HG02588 (cell line): ENCODE results near the gene ZNF155.
"Not testable (repeated sequence)": the region's sequence is repeated elsewhere in the genome, so short reads cannot be mapped to it uniquely, and the experiment has no call there.

Source experiments
- ATAC-seq: cut with Tn5 transposase; IDR thresholded peaks from one replicate; pipeline ENCODE4 v1.9.1; 2021; ENCODE audit warnings: mild to moderate bottlenecking, moderate library complexity; ENCODE audit not compliant: unreplicated experiment

Gene ZNF155

DNA sequence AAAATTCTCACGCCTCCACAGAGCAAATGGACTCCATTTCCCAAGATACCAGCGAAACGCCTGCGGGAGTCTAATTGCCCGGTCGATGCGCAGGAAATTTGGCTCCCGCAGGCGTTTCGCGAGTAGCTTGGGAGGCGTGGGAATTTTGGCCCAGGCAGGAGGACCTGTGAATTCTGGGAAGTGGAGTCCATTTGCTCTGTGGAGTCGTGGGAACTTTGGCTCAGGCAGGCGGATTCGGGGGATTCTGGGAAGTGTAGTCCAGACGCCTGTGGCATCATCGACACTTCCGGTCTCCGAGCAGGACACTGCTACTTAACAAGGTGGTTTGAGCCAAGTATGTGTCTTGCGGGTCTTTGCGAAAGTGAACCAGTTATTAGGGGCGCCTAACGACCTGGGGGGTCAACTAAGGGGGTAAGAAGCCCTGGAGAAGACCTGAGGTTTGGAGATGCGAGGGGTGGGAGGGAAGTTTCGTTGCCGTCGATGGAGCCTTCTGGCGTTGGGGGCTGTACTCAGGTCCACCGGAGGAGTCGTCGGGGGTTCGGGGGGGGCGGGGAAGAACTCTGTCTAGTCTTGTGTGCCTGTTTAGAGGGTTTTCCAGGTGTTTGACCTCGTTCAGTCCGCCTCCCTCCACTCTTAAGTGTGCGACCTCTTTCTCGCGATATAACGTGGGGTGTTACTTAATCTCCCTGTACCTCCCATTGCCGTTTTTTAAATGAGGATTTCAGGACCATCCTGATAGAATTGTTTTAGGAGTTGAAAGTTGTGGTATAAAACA lies at the start of gene ZNF155:
Gene ZNF155 (plus strand): TSS at position 277 of the 775 bp plus-strand sequence. CDS start 4,356 bp downstream, outside the sequence.
- ATAC-seq, result peak; percentile 83

DNA sequence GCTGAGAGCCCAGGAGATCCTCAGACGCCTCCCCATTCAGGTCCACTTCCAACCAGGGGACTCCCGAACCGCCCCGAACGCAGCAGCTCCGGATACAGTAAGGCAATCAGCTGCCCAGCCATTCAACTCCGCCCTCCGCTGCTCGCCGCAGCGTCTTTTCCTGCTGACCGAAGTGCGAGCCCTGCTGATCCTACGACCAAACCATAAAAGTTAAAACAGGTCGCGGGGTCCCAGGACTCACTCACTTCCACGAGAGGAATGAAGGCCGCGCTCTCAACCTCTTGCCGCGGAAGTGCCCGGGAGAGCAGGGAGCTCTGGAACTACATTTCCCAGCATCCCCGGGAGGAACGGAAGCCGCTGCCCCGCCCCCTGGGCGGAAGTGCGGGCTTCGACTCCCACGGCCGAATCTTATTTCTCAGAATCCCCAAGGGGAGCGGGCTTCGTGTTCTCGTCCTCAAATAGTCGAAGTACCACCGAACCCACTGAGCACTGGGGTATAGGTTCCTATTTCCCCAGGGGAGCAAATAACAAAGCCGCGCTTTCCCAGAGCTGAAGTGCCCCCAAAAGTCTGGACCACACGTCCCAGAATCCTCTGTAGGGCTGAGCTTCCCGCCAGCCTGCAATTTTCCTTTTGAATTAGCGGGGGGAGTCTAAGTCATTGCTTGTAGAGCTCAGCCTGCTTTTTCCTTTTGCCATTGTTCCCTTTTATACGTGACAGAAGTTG lies 48.8 kb upstream of the ZNF155 start, which contains the start of gene ZNF45:
Gene ZNF45 (minus strand): TSS at position 298 of the 724 bp plus-strand sequence. CDS start 13,097 bp downstream, outside the sequence.
- peak; percentile 93 for ATAC-seq

DNA sequence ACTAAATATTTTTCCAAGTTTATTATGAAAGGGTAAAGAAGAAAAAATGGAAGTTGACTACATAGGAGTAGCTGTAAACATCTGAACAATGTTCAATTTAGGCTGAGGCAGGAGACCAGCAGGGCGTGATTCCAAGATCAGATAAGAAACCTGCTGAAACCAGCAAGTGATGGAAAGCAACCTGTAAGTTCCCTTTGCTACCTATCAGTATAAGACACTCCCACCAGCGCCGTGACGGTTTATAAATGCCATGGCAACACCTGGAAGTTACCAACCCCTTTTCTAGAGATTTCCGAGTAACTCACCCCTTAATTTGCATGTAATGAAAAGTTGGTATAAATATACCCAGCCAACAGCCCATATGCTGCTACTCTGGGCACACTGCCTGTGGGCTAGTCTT lies 47.8 kb upstream of the ZNF155 start:
- no peak for ATAC-seq

DNA sequence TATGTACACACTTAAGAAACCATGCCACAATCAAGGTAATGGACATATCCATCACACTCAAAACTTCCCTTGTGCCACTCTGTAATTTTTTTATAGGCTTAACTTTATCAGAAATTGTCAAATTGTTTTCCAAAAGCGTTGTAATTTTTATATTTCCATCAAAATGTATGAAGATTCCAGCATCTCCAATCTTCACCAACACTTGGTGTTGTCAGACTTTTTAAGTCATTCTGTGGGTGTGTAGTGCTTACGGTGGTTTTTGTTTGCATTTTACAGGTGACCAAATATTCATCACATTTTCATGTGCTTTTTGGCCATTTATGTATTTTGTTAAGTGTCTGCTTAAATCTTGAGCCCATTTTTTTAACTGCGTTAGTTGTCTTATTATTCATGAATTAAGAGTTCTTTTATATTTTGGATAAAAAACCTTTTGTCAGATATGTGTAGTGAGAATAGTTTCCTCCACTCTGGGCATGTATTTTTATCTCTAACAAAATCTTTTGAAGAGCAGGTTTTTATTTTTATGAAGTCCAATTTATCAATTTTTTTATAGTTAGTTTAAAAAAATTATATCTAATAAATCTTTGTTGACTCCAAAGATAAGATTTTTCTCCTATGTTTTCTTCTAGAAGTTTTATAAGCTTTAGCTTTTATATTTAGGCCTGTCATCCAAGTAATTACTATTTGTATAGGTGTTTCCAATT lies 44.3 kb upstream of the ZNF155 start:
- no peak for ATAC-seq

DNA sequence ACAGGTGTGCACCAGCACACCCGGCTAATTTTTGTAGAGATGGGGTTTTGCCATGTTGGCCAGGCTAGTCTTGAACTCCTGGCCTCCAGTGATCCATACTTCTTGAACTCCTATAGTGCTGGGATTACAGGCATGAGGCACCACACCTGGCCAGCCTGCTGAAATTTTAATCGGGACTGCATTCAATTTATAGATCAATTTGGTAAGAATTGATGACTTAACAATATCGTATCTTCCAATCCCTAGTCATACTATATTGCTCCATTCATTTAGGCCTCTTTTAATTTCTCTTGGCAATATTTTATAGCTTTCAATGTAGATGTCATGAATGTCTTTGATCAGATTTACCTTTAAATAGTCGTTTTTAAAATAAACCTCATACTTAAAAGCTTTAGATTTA lies 43.3 kb upstream of the ZNF155 start:
- ATAC-seq, result no peak

DNA sequence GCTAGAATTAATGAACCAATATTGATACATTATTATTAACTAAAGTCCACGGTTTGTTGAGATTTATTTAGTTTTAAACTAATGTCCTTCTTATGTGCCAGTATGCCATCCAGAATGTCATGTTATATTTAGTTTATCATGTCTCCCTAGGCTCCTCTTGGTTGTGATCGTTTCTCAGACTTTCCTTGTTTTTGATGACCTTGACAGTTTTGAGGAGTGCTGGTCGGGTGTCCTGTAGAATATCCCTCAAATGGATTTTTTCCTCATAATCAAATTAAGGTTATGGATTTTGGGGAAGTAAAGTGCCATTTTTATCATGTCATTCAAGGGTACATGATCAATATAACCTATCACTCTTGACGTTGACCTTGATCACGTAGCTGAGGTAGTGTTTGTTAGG lies 42.8 kb upstream of the ZNF155 start:
- no peak for ATAC-seq

DNA sequence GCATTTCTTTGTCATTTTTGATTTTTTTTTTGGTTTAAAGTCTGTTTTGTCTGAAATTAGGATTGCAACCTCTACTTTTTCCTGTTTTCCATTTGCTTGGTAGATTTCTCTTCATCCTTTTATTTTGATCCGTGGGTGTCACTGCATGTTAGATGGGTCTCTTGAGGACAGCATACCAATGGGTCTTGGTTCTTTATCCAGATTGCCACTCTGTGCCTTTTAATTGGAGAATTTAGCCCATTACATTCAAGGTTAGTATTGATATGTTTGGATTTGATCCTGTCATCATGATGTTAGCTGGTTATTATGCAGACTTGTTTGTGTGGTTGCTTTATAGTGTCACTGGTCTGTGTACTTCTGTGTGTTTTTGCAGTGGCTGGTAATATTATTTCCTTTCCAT lies 36.6 kb upstream of the ZNF155 start:
- not testable (repeated sequence) for ATAC-seq

DNA sequence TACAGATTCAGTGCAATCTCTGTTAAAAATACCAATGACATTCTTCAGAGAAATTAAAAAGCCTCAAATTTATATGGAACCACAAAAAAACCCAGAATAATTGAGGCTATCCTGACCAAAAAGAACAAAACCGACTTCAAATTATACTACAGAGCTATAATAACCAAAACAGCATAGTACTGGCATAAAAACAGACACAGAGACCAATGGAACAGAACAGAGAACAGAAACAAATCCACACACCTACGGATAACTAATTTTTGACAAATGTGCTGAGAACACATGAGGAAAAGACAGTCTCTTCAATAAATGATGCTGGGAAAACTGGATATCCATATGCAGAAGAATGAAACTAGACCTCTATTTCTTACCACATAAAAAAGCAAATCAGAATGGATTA lies 34.2 kb upstream of the ZNF155 start:
- not testable (repeated sequence) for ATAC-seq

DNA sequence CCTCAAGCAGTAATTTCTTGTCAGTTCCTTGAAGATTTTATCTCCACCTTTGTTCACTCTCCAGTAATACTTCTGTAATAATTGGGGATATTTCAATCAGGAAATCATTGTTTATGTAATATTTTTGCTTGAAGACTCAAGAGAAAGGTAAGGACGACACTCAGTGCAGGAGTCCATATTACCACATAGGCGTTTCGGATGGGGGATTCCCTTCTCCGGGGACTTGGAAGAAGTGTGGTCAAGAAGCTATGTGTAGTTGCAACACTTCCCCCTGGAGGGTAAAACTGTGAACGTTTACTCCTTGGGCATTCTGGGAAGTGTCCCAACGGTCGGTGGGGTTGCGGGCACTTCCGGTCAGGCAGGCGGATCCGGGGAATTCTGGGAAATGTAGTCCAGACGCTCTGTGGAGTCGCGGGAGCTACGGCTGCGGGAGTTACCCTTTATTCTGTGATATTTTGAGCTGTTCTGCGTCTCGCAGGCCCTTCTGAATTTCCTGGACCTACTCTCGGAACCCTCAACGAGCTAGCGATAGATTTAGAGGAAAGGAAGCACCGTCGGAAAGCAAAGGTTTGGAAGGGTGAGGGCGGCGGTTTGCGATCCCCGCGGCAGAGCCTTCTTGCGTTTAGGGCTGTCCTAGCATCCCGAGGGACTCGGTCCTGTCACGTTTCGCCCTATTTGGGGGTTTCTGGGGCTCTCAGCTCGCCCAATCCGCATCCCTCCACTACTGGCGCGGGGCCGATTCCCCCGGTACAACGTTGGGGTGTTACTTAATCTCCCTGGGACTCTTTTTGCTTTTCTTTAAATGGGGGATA lies 32.9 kb upstream of the ZNF155 start, which contains the start of gene ZNF221:
Gene ZNF221 (plus strand): TSS at position 395 of the 812 bp plus-strand sequence. CDS start 11,499 bp downstream, outside the sequence.
- peak; percentile 93 for ATAC-seq

DNA sequence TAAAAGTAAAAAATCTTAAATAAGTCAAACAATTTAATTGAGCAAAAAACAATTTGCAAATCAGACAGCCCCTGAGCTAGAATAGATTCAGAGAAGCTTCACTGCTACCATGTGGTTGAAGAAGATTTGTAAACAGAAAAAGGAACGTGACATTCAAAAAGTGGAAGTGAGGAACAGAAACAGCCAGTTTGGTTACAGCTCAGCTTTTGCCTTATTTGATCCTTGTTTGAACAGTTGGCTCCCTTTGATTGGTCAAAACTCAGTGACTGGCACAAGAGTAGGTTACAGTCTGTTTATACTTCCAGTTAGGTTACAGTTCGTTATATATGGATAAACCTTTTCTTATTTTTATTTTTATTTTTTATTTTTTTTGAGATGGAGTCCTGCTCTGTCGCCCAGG lies 27.2 kb upstream of the ZNF155 start:
- ATAC-seq, result no peak

DNA sequence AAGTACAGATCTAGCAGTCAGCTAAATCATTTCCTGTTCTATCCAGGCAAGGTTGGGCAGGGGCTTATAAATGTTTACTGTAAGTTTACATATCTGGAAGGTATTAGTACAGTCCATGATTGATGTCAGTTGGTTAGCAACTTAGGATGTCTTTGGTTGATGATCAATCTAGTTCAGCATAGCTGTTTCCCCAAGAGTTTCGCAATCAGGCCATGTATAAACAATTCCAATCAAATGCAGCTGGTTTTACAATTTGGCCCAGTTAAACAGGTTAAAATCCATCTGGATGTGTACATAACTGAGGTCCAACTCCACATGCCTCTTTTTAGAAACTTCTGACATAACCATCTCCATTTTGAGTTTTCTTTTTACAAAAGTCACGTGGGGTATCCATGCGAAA lies 26.1 kb upstream of the ZNF155 start:
- ATAC-seq, result no peak

DNA sequence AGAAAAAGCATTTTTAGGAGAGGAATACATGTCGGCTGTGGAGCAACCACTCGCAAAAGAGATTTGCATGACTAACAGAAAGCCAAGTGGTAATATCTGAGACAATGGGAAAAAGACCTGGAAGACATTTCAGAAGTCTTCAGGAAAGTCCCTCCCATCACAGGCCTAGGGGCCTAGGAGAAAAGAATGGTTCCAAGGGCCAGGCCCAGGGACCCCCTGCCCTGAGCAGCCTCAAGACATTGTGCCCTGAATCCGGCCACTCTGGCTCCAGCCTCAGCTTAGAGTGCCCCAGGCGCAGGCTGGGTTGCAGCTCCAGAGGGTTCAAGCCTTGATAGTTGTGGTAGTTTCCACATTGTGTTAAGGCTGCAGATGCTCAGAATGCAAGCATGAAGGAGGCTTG lies 23.6 kb upstream of the ZNF155 start:
- ATAC-seq, result no peak

DNA sequence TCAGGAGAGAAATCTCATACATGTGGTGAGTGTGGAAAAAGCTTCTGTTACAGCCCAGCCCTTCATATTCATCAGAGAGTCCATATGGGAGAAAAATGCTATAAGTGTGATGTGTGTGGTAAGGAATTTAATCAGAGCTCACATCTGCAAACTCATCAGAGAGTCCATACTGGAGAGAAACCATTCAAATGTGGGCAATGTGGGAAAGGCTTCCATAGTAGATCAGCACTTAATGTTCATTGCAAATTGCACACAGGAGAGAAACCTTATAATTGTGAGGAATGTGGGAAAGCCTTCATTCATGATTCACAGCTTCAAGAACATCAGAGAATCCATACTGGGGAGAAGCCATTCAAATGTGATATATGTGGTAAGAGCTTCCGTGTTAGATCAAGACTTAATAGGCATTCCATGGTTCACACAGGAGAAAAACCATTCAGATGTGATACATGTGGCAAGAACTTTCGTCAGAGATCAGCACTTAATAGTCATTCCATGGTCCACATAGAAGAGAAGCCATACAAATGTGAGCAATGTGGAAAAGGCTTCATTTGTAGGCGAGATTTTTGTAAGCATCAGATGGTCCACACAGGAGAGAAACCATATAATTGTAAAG lies 17.8 kb upstream of the ZNF155 start:
- no peak for ATAC-seq

DNA sequence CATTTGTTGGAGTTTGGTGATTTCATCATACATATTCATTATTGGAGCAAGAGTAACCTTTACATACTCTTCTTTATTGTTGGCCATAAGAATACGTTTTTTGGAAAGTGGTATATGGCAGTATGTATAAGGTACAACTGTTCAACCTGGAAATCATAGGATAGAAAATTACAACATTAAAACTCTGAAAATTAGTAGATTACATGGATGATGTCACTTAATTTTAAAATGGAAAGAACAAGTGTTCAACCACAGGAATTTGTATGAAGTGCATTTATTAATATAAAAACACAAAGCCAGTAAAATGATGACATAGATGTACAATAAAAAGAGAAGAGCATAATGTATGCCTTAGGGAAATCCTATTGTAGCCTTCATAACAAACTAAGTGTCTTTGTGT lies 7.3 kb upstream of the ZNF155 start:
- ATAC-seq, result no peak

DNA sequence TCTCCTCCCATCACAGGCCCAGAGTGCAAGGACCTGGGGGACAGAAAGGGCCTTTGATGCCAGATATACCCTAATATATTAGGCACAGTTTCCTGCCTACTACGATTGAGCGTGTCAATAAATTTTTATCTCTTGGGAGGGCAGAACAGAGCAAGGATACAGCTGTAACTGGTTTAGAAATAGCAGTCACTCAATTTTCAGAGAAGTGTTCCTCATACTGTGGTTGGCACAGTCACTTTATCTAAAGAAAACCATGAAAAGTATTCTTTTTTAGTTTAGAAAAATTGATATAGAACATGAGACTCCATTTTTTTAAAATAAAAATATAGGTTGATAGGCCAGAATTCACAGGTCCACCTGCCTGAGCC lies 460 bp upstream of the ZNF155 start:
- peak; percentile 11 for ATAC-seq

DNA sequence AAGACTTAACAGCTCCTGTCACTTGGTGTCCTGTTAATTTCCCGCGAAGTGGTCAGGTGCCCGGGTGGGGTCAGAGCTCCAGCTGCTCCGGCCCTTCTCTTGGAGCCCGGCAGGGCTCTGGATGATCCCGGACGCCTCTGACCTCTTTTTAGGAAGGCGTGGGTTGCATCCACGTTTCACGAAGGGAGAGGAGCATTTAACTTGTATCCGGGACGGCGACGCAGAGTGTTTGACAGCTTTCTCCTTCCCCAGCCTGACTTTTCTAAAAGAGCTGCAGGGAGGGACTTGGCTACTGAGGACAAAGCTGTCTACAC lies 656 bp downstream of the ZNF155 start:
- peak; percentile 31 for ATAC-seq

DNA sequence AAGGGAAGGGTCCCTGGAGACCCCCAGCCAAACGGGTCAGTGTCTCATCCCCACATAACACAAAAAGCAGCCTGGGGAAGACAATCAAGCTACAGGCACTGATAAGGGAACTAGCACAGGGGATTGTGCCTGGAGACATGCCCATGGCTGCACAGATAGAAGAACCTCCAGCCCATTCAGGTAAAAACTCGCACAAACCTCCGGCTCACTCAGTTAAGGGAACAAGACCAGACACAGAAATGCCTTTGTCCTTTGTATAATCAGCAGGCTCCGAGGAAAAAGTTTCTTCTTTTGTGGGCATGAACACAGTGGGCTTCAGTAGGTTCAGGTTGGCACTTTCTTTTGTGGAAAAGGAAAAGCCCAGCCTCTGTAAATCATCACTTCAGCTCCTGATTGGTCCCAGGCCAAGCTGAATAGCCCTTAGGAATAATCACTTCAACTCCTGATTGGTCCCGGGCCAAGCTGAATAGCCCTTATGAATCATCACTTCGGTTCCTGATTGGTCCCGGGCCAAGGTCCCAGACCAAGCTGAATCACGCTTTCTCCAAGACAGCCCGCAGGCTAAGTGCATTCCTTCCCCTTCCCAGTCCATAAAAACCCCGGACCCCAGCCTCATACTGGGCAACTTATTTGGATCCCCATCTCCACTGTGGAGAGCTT lies 13.8 kb downstream of the ZNF155 start:
- ATAC-seq, result no peak

DNA sequence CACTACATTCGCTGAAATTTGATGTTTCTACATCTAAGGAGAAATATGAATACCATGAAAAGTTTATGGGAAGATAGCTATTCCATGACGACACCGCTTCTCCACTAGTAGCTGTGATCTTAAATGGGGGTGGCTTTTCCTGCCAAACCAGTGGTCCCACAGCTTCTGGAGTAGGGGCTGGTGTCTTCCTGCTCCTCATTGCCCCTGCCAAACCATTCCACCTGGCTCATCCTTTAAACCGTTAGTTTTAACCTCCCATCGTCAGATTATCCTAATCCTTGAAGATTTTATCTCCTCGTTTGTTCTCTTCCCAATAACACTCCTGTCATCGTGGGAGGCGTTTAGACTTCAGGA lies 18.2 kb downstream of the ZNF155 start:
- no peak for ATAC-seq

DNA sequence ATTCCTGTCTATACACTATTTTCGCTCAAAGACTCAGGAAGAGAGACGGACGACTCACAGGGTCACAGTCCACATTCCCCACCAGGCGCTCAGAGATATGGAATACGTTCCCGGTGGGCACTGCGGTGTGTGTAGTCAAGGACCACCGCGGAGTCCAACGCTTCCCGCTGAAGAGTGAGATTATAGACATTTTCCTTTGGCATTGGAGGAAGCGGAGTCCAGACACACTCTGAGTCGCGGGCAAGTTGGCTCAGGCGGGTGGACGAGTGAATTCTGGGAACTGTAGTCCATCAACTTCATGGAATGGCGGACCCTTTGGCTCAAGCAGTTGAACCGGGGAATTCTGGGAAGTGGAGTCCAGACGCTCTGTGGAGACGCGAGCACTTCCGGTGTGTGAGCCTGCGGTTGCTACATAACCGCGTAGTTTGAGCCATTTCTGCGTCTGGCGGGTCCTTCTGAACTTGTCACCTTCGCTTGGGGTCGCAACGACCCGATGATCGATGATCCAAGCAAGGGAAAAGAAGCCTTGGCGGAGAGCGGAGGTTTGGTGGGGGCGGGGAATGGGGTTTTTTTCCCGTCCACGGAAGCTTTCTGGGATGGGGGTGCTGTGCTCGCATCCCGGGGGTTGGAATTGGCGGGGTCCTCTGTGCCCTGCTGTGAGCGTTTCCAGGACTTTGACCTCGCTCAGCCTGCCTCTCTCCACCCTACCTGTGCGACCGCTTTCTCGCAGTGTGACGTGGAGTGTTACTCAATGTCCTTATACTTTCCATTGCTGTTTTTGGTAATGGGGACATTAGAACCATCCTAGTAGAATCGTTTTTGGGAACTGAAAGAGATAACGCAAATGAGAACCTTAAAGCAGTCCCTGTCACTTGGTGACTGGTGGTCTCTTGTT lies 18.8 kb downstream of the ZNF155 start, which contains the start of gene ZNF230:
Gene ZNF230 (plus strand): TSS at position 392 of the 895 bp plus-strand sequence. CDS start 4,122 bp downstream, outside the sequence.
- peak; percentile 91 for ATAC-seq
